HG02678 (cell line): ENCODE data around the gene YARS2.
"Not testable (repeated sequence)": the region's sequence is repeated elsewhere in the genome, so short reads cannot be mapped to it uniquely, and the experiment has no call there.

Experiments used
- ATAC-seq: cut with Tn5 transposase; IDR thresholded peaks from one replicate; pipeline ENCODE4 v1.9.1; 2021; ENCODE audit warnings: mild to moderate bottlenecking, moderate library complexity; ENCODE audit not compliant: unreplicated experiment

Gene YARS2

DNA sequence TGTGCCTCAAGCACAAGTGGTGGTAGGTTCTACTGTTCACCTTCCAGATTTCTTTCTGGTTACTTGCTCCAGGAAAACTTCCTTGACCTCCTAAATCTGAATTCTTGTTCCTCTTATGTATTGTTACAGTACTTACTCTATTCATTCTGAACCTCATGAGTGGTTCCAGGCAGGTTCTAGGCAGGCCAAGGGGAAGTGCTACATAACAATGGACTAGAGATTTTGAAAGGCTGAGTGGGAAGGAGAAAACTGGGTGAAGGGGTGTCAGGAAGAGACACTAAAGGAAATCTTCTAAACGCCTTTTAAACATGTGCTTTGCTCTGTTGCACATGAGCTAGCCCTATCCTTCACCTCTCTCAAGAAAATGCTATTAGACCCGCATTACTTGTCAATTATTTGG, 1.6 kb downstream of the YARS2 start:
- ATAC-seq: no peak

GRCh38 chr12:32753605-32754004, 2.1 kb downstream of the YARS2 start:
- no peak for ATAC-seq

GRCh38 chr12:32743264-32743663, 12.4 kb downstream of the YARS2 start:
- ATAC-seq: no peak

GRCh38 chr12:32742133-32742532, 13.6 kb downstream of the YARS2 start:
- ATAC-seq: no peak

- no peak for ATAC-seq
Measured at GRCh38 chr12:32739279-32739678, 16.4 kb downstream of the YARS2 start.

- no peak for ATAC-seq
Measured at GRCh38 chr12:32737715-32738114, 18.0 kb downstream of the YARS2 start.

GRCh38 chr12:32736445-32736844, 19.3 kb downstream of the YARS2 start:
- ATAC-seq: no peak

- ATAC-seq: no peak
Measured at GRCh38 chr12:32734952-32735351, 20.7 kb downstream of the YARS2 start.

DNA sequence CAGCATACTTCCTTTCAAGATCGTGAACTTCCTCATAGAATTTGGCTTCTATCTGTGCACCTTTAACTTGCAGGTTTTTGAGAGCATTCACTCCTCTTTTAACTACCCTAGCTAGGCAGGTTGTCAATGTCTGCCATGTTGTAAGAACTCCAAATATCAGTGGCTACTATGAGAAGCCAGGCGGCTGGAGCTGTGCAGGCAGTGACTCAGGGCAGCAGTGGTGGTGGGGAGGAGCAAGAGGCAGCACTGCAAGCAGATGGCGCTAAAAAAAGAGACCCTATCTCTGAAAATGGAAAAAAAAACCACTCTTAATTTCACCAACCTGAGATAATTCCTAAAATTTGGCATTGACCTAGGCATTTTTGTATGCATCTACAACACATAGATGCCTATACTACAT, 28.5 kb downstream of the YARS2 start:
- ATAC-seq: no peak

GRCh38 chr12:32726286-32726685, 29.4 kb downstream of the YARS2 start:
- ATAC-seq: no peak

- ATAC-seq: not testable (repeated sequence)
Measured at GRCh38 chr12:32725308-32725707, 30.4 kb downstream of the YARS2 start.

GRCh38 chr12:32718926-32719325, 36.8 kb downstream of the YARS2 start:
- no peak for ATAC-seq

DNA sequence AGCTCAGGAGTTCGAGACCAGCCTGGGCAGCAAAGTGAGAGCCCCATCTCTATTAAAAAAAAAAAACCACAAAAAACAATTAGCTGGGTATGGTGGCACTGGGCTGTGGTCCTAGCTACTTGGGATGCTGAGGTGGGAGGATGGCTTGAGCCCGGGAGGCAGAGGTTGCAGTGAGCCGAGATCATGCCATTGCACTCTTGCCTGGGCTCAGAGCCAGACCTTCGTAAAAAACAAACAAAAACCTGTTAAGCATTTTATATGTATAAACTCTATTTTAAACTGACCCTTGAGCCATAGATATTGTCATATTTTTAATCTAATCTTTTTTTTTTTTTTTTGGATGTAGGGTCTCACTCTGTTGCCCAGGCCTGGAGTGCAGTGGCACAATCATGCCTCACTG, 40.9 kb downstream of the YARS2 start:
- ATAC-seq: no peak

GRCh38 chr12:32708926-32709325, 46.8 kb downstream of the YARS2 start:
- no peak for ATAC-seq

- no peak for ATAC-seq
Measured at GRCh38 chr12:32706335-32707024, 49.2 kb downstream of the YARS2 start.

DNA sequence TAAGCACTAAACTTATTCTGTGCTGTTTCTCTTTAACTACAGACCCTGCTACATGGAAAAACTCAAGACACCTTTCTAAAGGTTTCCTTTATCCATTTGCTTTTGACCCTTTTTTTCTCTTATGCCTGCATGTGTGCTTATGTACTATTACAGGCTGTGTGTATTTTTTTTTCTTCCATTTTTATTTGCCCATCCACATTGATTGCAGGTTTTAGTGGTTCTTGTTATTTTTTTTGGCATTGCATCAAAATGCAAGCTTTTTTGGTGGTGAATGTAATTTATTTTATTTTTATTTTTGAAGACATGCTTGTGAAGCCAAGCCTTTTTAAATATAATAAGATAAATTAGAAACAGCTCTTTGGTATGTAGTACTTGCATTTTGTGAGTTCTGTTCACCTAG, 49.9 kb downstream of the YARS2 start:
- no peak for ATAC-seq

DNA sequence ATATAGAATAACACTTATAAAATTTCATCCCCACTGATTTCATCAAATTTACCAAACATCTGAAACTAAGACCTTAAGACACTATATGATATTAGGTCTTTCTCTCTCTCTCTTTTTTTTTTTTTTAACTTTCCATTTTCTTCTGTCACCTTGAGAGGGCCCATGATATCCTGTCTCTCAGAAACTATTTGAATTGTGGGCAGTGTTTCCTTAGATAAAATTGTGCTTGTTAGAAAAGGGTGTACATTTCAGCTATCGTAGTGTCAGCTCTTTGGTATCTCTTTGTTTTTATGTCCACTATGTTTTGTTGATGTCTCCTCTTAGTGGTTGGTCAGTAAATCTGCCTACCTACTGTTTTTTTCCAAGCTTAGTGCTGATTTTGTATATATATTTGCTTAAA, 52.8 kb downstream of the YARS2 start:
- no peak for ATAC-seq

GRCh38 chr12:32702473-32702872, 53.2 kb downstream of the YARS2 start:
- no peak for ATAC-seq

DNA sequence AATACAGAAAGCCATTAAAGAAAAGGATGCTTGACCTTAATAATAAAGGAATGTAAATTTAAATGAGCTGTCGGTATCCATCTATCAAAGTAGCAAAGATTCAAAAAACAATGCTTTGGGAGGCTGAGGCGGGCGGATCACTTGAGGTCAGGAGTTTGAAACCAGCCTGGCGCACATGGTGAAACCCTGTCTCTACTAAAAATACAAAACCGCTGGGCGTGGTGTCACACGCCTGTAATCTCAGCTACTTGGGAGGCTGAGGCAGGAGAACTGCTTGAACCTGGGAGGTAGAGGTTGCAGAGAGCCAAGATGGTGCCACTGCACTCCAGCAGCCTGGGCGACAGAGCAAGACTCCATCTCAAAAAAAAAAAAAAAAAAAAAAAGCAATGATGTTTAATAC, 56.3 kb downstream of the YARS2 start:
- ATAC-seq: not testable (repeated sequence)

GRCh38 chr12:32698285-32698684, 57.4 kb downstream of the YARS2 start:
- no peak for ATAC-seq

GRCh38 chr12:32697445-32697844, 58.3 kb downstream of the YARS2 start:
- ATAC-seq: no peak
